Smooth muscle cell (in vitro differentiated cells): ENCODE results near the gene TLN1. TPM values are rescaled to one million over a fixed set of nuclear protein-coding genes. Genes with fewer than 3 reads are reported as not detected.

Experiments
- DNase-seq: peaks from one replicate; lab custom pipeline; 2025; ENCODE audit not compliant: unreplicated experiment; lab: John Stamatoyannopoulos, UW
- H2AFZ ChIP-seq: fragments of 200-600 bp; sonication (generic); 2 replicates; pipeline ENCODE4 v1.6.0; 2016; ENCODE audit warnings: antibody characterized with exemption, low read depth, mild to moderate bottlenecking
- H3F3A ChIP-seq: fragments of 200-600 bp; sonication (generic); 2 replicates; pipeline ENCODE4 v1.6.0; 2017; ENCODE audit warnings: antibody characterized with exemption, low read depth
- H3K27ac ChIP-seq: fragments of 200-600 bp; sonication (generic); 2 replicates; pipeline ENCODE4 v1.5.1; 2016; ENCODE audit warnings: low read depth, mild to moderate bottlenecking
- H3K27me3 ChIP-seq: fragments of 200-600 bp; sonication (generic); 2 replicates; pipeline ENCODE4 v1.6.1; 2016; ENCODE audit warnings: low read depth, mild to moderate bottlenecking
- H3K36me3 ChIP-seq: fragments of 200-600 bp; sonication (generic); 2 replicates; pipeline ENCODE4 v1.5.1; 2016; ENCODE audit warnings: low read depth
- H3K4me1 ChIP-seq: fragments of 200-600 bp; sonication (generic); 2 replicates; pipeline ENCODE4 v1.5.1; 2016; ENCODE audit warnings: low read depth
- H3K4me2 ChIP-seq: fragments of 200-600 bp; sonication (generic); 2 replicates; pipeline ENCODE4 v1.6.0; 2016; ENCODE audit warnings: mild to moderate bottlenecking
- H3K4me3 ChIP-seq: fragments of 200-600 bp; sonication (generic); 2 replicates; pipeline ENCODE4 v1.5.1; 2016; ENCODE audit warnings: mild to moderate bottlenecking
- H3K79me2 ChIP-seq: fragments of 200-600 bp; sonication (generic); 2 replicates; pipeline ENCODE4 v1.6.0; 2016; ENCODE audit warnings: low read depth, mild to moderate bottlenecking
- H3K9ac ChIP-seq: fragments of 200-600 bp; sonication (generic); 2 replicates; pipeline ENCODE4 v1.6.0; 2016; ENCODE audit warnings: low read depth
- H3K9me3 ChIP-seq: fragments of 200-600 bp; sonication (generic); replicated peaks from 2 replicates; pipeline ENCODE4 v1.5.1; 2016; ENCODE audit warnings: low read depth
- H4K20me1 ChIP-seq: fragments of 200-600 bp; sonication (generic); 2 replicates; pipeline ENCODE4 v1.6.0; 2016; ENCODE audit warnings: low read depth
- CTCF ChIP-seq: fragments of 200-600 bp; sonication (generic); IDR thresholded peaks from 2 replicates; pipeline ENCODE4 v1.5.1; 2017; ENCODE audit warnings: borderline replicate concordance, mild to moderate bottlenecking, antibody characterized with exemption; ENCODE audit not compliant: insufficient read depth, poor library complexity, severe bottlenecking
- whole genome bisulfite sequencing: methylation state at CpG from one replicate; pipeline ENCODE4 v1.1.7; 2016; ENCODE audit warnings: low lambda C conversion rate; 5-methylcytosine and 5-hydroxymethylcytosine counted together
- polyA plus RNA-seq: library from polyadenylated mRNA; unstranded; fragments of >200 nt; fragmentation: Nextera tagmentation; extraction: Ambion mirVana; gene quantifications from 2 replicates; pipeline ENCODE4 v1.2.1, GENCODE V29; 2016
- total RNA-seq: library from RNA; depleted of rRNA; stranded (reverse); fragments of >200 nt; gene quantifications from 2 replicates; pipeline ENCODE4 v1.2.3, GENCODE V29; 2014

The TLN1 gene
- total and polyA plus RNA-seq, 2 experiments from 2014 or later = 130 to 145 TPM

GRCh38 chr9:35660966-35661415, 71.0 kb downstream of the TLN1 start:
- Histone ChIP-seq H3K4me1 (peaks cover 15% of the 10 kb centered on the region), H3K9me3 (no peaks in the 10 kb centered on the region), H3F3A (no peaks in the 10 kb centered on the region), H3K9ac (no peak overlapping the region), H3K4me3 (no peak overlapping the region), H2AFZ (no peak overlapping the region), H3K36me3 (no peaks in the 10 kb centered on the region), H3K4me2 (peak overlapping the region; percentile 35), H3K79me2 (peaks cover 5% of the 10 kb centered on the region), H3K27ac (peak overlapping the region; percentile 29), H3K27me3 (no peaks in the 10 kb centered on the region), H4K20me1 (no peaks in the 10 kb centered on the region)
- WGBS = 61% methylated on average over 9 of the region's 9 CpGs
- TF ChIP-seq CTCF = peak; percentile 19
- no peak for DNase-seq

GRCh38 chr9:35659340-35659739, 72.7 kb downstream of the TLN1 start:
- Histone ChIP-seq H3K4me2 (peak overlapping the region; percentile 91), H3K9me3 (no peaks in the 10 kb centered on the region), H3K27ac (peak overlapping the region; percentile 98), H3K9ac (peak overlapping the region; percentile 99), H3K36me3 (no peaks in the 10 kb centered on the region), H3K4me1 (peaks cover 12% of the 10 kb centered on the region), H3F3A (no peaks in the 10 kb centered on the region), H3K79me2 (peaks cover 5% of the 10 kb centered on the region), H3K4me3 (peak overlapping the region; percentile 82), H2AFZ (no peak overlapping the region), H3K27me3 (no peaks in the 10 kb centered on the region), H4K20me1 (no peaks in the 10 kb centered on the region)
- no peak for TF ChIP-seq CTCF
- no peak for DNase-seq
- 65% methylated on average over 3 of the region's 3 CpGs for WGBS

GRCh38 chr9:35658968-35659220, 73.1 kb downstream of the TLN1 start:
- H3K27me3 ChIP-seq = no peaks in the 10 kb centered on the region
- peak overlapping the region; percentile 60 for H2AFZ ChIP-seq
- no peaks in the 10 kb centered on the region for H3K9me3 ChIP-seq
- H3K4me1 ChIP-seq = peaks cover 7% of the 10 kb centered on the region
- H3K27ac ChIP-seq = peak overlapping the region; percentile 98
- H3K36me3 ChIP-seq = no peaks in the 10 kb centered on the region
- peak overlapping the region; percentile 99 for H3K9ac ChIP-seq
- no peak for DNase-seq
- TF ChIP-seq CTCF = no peak
- H3K4me3 ChIP-seq = peak overlapping the region; percentile 82
- 2% methylated on average over 2 of the region's 2 CpGs for WGBS
- no peaks in the 10 kb centered on the region for H3F3A ChIP-seq
- no peaks in the 10 kb centered on the region for H4K20me1 ChIP-seq
- H3K4me2 ChIP-seq = peak overlapping the region; percentile 91
- peaks cover 5% of the 10 kb centered on the region for H3K79me2 ChIP-seq

DNA sequence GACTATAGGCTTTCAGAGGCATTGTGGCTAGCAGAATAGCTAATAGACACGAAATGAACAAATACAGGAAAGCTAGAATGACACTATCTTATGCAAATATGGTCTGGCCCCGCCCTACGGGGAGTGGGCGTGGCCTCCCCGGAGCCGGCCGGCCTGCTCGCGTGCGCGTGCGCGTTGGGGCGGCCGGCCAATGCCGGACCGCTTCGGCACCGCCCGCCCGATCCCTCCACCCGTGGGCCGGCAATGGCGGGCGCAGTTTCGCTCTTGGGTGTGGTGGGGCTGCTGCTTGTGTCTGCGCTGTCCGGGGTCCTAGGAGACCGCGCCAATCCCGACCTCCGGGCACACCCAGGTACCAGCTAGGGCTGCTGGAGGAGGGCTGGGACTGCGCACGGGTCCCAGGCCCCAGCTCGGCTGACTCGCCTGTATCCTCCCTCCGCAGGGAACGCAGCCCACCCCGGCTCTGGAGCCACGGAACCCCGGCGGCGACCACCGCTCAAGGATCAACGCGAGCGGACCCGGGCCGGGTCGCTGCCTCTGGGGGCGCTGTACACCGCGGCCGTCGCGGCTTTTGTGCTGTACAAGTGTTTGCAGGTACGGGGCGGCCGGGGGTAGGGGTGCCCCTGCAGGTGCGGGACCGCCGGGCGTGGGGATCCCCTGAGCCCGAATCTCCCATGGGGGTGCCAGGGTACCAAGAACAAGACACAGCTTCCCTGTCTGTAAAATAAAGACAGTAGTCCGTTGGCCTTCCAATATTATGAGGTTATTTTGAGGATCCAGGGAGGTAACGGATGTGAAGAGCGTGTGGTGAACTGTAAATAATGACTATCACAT, 73.6 kb downstream of the TLN1 start, which contains the start of gene CCDC107:
Gene CCDC107, plus strand, starts transcription at position 156 of the 831 bp plus-strand sequence. Its CDS starts 88 bp downstream, at position 244.
- H3K79me2 ChIP-seq = peaks cover 5% of the 10 kb centered on the region
- peak; percentile 68 for TF ChIP-seq CTCF
- H4K20me1 ChIP-seq = no peaks in the 10 kb centered on the region
- WGBS = 2% methylated on average over 67 of the region's 67 CpGs
- DNase-seq = peak; percentile 70
- H3K36me3 ChIP-seq = no peaks in the 10 kb centered on the region
- no peaks in the 10 kb centered on the region for H3K9me3 ChIP-seq
- peak within 1 kb of the TSS; percentile 99 for H3K9ac ChIP-seq
- H3K4me2 ChIP-seq = peak within 1 kb of the TSS; percentile 91
- H2AFZ ChIP-seq = peak within 1 kb of the TSS; percentile 60
- H3K4me1 ChIP-seq = peaks cover 7% of the 10 kb centered on the region
- H3K4me3 ChIP-seq = peak within 1 kb of the TSS; percentile 82
- no peaks in the 10 kb centered on the region for H3F3A ChIP-seq
- H3K27me3 ChIP-seq = no peaks in the 10 kb centered on the region
- peak within 1 kb of the TSS; percentile 98 for H3K27ac ChIP-seq
